Ovary (tissue), 3 donors: Measurements from ENCODE around the gene TENM4.

Source experiments
- CTCF ChIP-seq, 3 donors: fragments of 450-650 bp in 2 of 3; fragments of 200-600 bp in 1 of 3; IDR thresholded peaks; one replicate each; pipeline versions ENCODE4 v1.5.1 to v1.8.0; 2016 to 2022; ENCODE audit warnings: antibody characterized with exemption in 3 of 3, mild to moderate bottlenecking in 1 of 3
- EP300 ChIP-seq: sonication (generic); formaldehyde crosslinking; IDR thresholded peaks from one replicate; pipeline ENCODE4 v1.6.1; 2017; ENCODE audit warnings: antibody characterized with exemption
- donor health status: DM: no; HTN: no; CAD: no.

- TF ChIP-seq CTCF (IDR thresholded peaks at IDR 0.05) (no peak), EP300 (no peak)
Observed at GRCh38 chr11:79159657-79160450, 281.0 kb downstream of the TENM4 start.
